Progenitor cell of endocrine pancreas (in vitro differentiated cells): ENCODE data around the gene DNAH14. TPM values are rescaled to one million over a fixed set of nuclear protein-coding genes. Genes with fewer than 3 reads are reported as not detected.

ENCODE experiments used
- DNase-seq: peaks from one replicate; pipeline ENCODE4 v3.0.0; 2021; ENCODE audit warnings: low spot score; ENCODE audit not compliant: unreplicated experiment
- H3K27ac Mint-ChIP-seq: 2 replicates; pipeline ENCODE4 v1.8.0; 2021; ENCODE audit warnings: mild to moderate bottlenecking, moderate library complexity, mixed read lengths
- H3K27me3 Mint-ChIP-seq: 2 replicates; pipeline ENCODE4 v1.8.0; 2021; ENCODE audit warnings: mixed read lengths
- H3K36me3 Mint-ChIP-seq: 2 replicates; pipeline ENCODE4 v1.8.0; 2022; ENCODE audit warnings: mixed read lengths; ENCODE audit not compliant: insufficient read depth
- H3K4me1 Mint-ChIP-seq: 2 replicates; pipeline ENCODE4 v1.8.0; 2021; ENCODE audit warnings: low read depth, mixed read lengths
- H3K4me3 Mint-ChIP-seq: 2 replicates; pipeline ENCODE4 v1.8.0; 2021; ENCODE audit warnings: low read depth, mild to moderate bottlenecking, moderate library complexity, mixed read lengths
- H3K9me3 Mint-ChIP-seq: 2 replicates; pipeline ENCODE4 v1.8.0; 2021; ENCODE audit warnings: low read depth, mixed read lengths
- CTCF ChIP-seq: fragments of 200-600 bp; sonication (generic); IDR thresholded peaks from one replicate; pipeline ENCODE4 v1.5.0; 2021; ENCODE audit warnings: antibody characterized with exemption, mild to moderate bottlenecking; ENCODE audit not compliant: unreplicated experiment
- total RNA-seq: library from RNA; stranded (reverse); gene quantifications from 2 replicates; pipeline ENCODE4 v1.2.1, GENCODE V29; 2021

DNAH14 gene
- total RNA-seq, 1 donor from 2014 or later: 71.7 TPM

- peak overlapping the region; percentile 96 for H3K27ac Mint-ChIP-seq
- peak; percentile 82 for DNase-seq
- H3K36me3 Mint-ChIP-seq: no peaks in the 10 kb centered on the region
- H3K27me3 Mint-ChIP-seq: no peaks in the 10 kb centered on the region
- peaks cover 36% of the 10 kb centered on the region for H3K4me1 Mint-ChIP-seq
- H3K4me3 Mint-ChIP-seq: peak overlapping the region; percentile 82
- H3K9me3 Mint-ChIP-seq: no peaks in the 10 kb centered on the region
- TF ChIP-seq CTCF: no peak
These were observed 498.8 kb downstream of the DNAH14 start for GRCh38 chr1:225428068-225428880.

GRCh38 chr1:225428881-225429455 lies 499.5 kb downstream of the DNAH14 start:
- Mint-ChIP-seq H3K27me3 (no peaks in the 10 kb centered on the region), H3K36me3 (no peaks in the 10 kb centered on the region), H3K4me1 (peaks cover 29% of the 10 kb centered on the region), H3K27ac (peak overlapping the region; percentile 96), H3K4me3 (peak overlapping the region; percentile 82), H3K9me3 (no peaks in the 10 kb centered on the region)
- no peak for TF ChIP-seq CTCF
- no peak for DNase-seq

- no peak for TF ChIP-seq CTCF
- no peaks in the 10 kb centered on the region for H3K27me3 Mint-ChIP-seq
- no peak overlapping the region for H3K4me3 Mint-ChIP-seq
- H3K36me3 Mint-ChIP-seq: no peaks in the 10 kb centered on the region
- H3K27ac Mint-ChIP-seq: no peak overlapping the region
- H3K9me3 Mint-ChIP-seq: no peaks in the 10 kb centered on the region
- peaks cover 22% of the 10 kb centered on the region for H3K4me1 Mint-ChIP-seq
- no peak for DNase-seq
These were observed 500.8 kb downstream of the DNAH14 start for GRCh38 chr1:225430301-225430700.

- H3K4me3 Mint-ChIP-seq: no peak overlapping the region
These were observed 501.8 kb downstream of the DNAH14 start for GRCh38 chr1:225431081-225431863.

More at GRCh38 chr1:225431081-225431863, 501.8 kb downstream of the DNAH14 start:
- Mint-ChIP-seq H3K36me3 (no peaks in the 10 kb centered on the region), H3K9me3 (no peaks in the 10 kb centered on the region), H3K27ac (no peak overlapping the region), H3K27me3 (peaks cover 4% of the 10 kb centered on the region), H3K4me1 (peaks cover 13% of the 10 kb centered on the region)
- TF ChIP-seq CTCF: no peak
- no peak for DNase-seq
